GM21576 (cell line): ENCODE results near the gene CRTAC1.

Experiments
- ATAC-seq: cut with Tn5 transposase; IDR thresholded peaks from one replicate; pipeline ENCODE4 v1.9.1; 2021; ENCODE audit warnings: mild to moderate bottlenecking, moderate library complexity; ENCODE audit not compliant: unreplicated experiment

CRTAC1 gene

DNA sequence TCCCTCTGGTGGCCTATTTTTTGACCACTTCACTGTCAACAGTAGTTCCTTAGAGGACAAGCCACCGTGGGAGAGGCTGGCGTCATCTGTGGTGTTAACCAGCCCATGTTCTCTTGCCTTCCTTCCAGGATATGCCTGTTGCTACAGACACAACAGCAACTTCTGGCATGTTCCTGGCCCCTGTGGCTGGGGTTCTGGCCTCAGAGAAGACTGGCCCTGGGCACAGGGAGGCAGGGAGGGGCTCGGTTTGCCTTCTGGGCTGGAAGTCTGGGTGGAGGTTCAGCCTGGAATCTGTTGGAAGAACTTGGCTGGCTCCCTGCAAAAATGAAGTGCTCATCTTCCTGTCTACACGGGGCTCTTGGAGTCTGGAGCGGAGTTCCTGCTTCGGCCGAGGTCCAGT, 155.0 kb downstream of the CRTAC1 start:
- ATAC-seq = no peak

DNA sequence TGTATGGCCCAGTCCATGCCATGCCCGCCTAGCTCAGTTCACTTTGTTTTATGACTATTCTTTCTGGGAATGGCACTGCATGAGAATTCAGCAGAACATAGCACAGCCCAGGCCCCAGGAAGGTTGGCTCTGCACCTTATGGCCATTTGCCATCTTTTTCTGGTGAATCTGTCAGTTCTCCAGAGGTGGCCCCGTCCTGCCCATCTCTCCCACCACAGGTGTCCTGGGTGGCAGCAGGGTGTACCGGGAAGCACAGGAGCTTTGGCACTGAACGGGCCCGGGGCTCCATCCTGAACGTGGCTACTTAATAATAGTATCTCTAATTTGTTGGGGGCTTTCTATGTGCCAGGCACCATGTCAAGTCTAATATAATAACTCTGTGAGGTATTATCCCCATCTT, 156.1 kb downstream of the CRTAC1 start:
- no peak for ATAC-seq

DNA sequence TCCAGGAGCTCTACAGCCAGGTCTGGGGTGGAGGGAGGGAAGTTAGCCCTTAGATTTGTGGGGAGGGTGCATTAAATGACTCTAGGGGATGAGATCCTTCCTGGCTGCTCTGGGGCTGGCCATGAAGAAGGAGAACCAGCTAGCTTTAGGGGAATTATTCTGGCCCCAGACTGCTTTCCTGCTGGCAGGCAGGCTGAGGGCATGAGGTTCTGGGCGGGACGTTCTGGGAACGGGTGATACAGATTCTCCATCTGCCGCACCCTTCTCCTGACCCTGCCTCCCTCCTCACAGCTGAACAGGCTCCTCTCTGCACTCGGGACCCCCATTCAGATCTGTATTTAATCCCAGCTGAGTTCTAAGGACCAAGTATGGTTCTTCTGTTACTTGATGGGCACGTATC, 156.9 kb downstream of the CRTAC1 start:
- ATAC-seq = no peak

DNA sequence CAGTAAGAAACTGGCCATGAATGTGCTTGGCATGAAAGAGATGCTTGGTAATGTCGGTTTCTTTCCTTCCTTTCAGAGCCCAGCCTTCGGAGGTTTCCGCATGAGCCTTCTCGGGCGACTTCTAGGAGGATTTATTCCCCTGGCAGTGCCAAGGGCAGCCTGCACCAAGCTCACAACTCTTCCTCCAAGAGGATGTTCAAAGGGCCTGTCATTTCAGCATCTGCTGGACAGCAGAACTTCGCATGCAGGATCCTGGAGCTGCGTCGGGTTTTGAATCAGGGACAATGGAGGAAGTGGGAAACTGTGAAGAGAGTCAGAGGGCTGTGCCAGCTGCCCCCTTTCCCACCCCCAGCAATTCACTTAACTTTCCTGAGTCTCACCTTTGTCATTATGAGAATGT, 159.4 kb downstream of the CRTAC1 start:
- ATAC-seq = no peak

DNA sequence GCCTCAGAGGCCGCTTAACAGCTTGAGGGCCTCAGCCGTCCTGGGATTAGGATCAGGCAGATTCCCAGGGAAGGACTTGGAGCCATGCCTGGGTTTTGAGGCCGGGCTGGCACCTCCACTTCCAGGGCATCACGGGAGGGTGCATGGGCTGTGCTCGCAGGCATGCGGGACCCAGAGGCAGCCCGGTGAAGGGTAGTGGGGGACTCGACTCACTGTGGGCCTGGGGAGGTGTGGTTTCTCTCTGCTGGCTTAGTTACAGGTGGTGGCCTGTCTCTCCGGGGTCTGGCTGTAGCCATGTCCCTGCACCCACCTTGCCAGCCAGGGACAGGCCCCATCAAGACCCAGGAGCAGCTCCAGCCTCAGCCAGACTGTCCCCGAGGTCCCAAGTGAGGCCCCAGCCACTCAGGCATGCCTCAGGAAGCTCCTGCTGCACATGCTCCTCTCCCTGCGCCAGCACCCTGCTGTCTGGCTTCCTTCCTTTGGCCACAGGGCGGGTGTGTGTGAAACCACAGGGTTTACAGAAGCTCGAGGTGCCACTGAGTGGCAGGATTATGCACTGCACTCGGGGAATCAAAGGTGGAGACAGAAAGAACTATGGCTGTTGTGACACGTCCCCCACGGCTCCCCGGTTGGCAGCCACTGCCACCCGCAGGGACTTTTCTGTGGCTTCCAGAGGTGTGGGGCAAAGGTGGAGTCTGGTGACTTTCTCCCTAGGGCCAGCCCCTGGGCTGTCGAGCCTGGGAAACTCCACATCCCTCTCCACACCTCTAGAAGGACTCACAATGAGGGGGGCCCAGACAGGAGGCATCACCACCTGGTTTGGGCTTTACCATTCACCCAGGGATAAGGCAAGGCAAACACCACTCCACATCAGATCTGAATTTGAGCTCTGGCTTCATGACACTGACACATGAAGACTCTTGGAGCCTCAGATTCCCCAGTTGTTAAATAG, 161.1 kb downstream of the CRTAC1 start:
- peak; percentile 92 for ATAC-seq

DNA sequence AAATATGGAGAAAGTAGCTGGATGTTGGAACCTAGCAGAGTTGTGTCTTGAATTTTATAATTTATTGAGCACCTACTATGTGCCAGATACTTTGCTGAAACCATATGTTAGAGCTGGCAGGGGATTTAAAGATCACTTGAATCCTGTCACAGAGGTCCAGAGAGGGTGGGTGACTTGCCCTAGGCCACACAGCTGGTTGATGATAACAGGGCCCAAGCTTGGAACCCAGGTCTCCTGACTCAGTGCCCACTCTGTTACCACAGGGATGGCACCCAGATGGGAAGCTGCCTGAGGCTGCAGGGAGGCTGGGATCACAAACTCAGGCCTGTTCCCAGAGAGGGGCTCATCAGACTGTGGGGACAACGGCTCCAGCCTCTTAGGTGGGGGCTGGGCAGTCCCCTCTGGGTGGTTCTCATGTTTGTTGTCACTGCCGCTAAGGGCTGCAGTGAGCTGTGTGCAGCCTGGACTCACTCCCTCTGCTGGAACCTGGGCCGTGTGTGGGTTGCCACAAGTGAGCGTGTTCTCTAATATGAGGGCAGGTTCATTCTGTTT, 162.2 kb downstream of the CRTAC1 start:
- ATAC-seq = no peak

DNA sequence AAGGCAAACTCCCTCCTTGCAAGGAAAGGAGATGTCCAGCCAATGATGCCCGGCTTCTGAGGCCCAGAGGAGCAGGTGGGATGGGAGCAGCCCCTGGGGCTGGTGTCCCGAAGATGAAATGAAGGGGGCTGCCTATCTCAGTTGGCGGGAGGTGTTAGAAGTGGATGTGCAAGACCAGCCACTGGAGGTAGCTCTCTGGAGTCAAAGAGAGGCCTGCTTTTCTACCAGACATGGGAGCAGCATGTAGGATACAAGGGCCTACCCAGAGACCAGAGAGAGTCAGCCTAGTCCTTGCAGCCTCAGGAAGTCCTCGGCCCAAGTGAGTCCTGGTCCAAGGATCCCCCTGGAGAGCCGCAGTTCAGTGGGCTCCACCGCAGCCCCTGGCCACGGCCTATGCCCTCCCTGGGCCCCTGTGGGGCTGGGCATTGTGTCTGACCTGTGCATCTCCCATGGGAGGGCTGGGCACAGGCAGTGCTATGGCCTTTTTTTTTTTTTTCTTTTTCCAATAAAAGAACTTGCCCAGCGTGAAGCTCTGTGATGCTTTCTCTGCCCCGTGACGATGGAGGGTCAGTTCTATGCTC, 163.1 kb downstream of the CRTAC1 start:
- ATAC-seq = no peak

DNA sequence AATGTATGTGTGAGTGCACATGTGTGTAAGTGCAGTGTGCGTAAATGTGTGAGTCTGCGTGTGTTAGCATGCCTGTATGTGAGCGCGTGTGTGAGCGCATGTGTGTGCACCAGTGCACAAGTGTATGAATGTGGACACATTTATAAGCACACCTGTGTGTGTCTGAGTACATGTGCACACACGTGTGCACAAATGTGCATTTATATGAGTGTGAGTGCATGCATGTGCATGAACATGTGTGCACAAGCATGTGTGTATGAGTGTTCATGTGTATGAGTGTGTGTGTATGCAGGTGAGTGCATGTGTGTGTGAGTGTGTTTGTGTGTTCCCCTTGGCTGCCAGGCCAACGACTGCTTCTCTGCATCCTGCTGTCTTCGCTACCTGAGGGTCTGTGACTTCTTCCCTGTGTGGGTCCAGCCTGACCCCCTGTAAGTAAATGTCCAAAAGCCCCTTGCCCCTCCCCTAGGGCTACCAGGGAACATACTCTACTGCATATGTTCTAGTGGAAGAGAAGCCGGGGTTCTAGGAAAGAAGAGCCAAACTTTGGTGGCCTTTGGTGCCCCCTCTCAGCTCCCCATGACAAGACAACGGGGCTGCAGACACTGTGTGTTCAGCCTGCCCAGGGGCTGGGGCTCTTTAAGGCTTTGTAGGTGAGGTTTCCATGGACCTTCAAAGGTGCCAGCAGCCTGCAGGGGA, 163.7 kb downstream of the CRTAC1 start:
- no peak for ATAC-seq

DNA sequence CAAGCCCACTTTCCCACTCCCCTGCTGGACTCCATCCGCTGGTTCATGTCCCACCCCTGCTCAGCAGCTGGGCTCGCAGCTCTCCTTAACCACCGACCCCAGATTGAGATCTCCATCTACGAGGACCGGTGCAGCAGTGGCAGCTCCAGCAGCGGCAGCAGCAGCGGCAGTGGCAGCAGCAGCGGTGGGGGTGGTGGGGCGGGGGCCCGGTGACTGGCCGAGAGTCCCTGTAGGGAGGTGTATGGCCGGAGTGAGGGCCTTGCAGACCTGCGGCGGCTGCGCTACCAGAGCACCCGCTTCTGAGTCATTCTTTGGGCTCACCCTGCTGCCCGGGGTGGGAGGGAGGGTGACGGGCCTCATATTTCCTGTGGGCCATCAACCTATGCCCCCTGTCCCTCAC, 164.9 kb downstream of the CRTAC1 start:
- ATAC-seq = no peak

DNA sequence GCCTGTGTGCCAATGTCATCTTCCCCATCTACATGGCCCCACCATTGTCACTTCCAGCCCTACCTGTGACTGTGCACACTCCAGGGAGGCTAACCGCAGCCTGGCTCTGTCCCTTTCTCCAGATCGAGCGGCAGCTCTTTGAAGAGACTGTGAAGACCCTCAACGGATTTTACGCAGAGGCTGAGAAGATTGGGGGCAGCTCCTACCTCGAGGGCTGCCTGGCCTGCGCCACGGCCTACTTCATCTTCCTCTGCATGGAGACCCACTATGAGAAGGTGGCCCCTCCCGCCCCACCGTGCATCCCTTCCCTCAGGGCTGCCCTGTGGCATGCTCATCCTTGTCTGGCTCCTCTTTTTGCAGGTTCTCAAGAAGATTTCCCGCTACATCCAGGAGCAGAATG, 166.6 kb downstream of the CRTAC1 start:
- ATAC-seq = no peak

DNA sequence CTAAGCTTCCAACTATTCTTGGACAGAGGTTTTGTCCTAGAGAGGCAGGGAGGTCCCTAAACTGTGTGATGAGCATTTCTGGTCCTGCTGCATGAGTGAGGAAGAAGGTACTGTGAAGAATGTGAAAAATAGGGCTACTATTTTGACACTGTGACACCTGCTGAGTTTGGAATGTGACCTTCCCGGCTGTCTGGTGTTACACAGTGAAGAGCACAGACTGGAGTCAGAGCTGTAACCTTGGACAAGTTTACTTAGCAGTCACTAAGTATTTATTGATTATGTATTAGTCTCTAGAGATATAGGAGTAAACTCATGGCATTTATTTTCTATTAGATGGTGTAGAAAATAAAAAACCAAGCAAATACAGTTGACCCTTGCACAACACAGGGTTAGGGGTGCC, 168.5 kb downstream of the CRTAC1 start:
- no peak for ATAC-seq

DNA sequence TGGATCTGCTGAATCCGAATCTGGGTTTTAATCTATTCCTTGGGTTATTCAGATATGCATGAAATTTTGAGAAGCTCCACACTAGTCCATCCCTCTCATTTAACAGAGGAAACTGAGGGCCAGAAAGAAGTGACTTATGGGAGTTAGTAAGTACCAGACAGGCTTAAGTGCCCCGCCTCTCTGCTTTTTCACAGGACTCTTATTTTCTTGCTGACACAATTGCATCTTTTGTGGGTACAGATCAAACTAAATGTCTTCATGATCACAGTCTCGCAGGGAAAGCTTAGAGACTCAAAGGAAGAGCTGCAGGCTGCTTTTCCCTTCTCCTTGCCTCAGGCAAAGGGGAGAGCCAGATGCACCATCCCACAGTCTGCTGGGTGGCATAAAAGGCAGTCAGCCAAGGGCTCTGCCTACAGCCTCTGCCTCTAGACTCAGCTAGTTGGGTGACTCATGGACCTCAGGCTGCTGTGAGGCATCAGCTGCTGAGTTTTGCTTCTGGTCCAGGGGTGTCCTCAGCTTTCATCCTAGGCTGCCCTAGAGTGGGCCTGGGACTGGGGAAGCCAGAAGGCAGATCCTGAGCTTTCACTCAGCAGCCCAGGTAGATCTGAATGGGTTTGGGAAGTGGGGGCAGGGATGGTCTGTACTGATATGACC, 169.2 kb downstream of the CRTAC1 start:
- ATAC-seq = no peak

DNA sequence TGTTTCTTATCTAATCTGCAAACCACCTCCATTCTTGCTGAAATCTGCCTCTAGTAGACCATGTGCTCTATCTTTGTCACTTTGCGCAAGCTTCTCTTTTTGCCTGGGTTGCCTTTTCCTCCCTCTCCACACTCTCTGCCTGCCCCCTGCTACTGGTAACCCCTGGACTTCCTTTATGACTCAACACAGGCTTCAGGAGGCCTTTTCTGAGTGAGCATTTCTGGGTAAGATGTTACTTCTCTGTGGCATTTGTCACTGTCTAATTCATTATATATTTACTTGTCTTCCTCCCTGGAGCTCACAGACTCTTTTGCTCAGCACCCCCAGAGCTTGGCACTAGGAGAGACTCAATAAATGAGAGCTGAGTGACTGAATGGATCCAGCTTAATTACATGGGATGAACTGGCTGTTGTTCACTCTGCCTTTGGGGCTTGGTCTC, 172.4 kb downstream of the CRTAC1 start:
- no peak for ATAC-seq

DNA sequence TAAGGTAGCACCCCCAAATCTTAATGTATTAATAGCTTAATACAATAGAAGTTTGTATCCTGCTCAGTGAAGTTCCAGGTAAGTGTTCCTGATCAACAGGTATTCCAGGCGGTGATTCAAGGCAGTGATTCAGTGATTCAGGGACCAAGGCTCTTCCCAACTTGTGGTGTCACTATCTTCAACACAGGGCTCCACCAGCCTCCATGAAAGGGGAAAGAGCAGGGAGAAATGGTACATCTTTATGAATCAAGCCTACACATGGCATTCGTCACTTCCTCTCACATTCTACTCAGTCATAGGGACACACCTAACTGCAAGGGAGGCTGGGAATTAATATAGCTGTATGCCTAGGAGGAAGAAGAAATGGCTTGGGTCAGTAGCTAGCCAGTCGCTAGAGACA, 175.7 kb downstream of the CRTAC1 start:
- no peak for ATAC-seq

DNA sequence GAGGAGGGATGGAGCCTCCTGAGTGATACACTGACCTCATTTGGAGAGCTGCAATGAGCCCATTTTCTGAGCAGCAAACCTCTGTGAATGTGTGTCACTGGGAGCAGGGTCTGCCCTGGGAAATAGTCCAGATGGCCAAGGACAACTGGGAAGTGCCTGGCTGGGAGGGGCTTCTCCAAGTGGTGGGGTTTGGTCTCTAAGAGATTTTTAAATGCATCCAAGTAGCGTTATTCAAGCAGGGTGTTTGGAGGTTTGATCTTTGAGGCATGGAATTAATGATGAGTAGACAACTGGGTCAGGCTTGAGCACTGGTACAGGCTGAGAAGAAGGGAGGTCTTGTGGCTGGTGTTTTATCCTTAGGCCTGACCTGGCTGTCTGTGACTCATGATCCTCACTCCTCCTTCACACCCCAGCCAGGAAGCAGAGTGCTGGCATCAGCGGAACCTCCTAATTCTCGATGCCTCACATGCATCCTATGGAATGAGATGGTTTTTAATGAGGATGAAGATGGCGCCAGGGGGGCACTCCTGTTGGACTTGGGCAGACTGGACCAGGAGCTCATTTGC, 177.5 kb downstream of the CRTAC1 start:
- no peak for ATAC-seq

DNA sequence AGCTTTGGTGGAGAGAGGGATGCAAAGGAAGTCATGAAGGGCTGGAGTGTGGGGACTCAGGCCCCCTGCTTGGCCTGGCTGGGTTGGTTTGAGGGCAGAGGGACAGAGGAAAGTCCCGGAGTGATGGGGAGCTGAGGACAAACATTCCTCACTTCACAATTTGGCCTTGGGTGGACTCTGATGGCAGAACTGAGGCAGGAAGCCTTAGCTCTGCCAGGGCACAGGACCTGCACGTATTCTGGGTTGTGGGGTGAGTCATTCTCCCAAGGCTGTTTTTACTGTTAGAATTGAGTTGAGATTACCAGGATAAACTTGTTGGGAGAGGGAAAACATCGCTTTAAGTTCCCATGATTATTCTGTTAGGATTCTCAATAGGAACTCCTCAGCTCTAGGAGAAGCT, 178.1 kb downstream of the CRTAC1 start:
- ATAC-seq = no peak

DNA sequence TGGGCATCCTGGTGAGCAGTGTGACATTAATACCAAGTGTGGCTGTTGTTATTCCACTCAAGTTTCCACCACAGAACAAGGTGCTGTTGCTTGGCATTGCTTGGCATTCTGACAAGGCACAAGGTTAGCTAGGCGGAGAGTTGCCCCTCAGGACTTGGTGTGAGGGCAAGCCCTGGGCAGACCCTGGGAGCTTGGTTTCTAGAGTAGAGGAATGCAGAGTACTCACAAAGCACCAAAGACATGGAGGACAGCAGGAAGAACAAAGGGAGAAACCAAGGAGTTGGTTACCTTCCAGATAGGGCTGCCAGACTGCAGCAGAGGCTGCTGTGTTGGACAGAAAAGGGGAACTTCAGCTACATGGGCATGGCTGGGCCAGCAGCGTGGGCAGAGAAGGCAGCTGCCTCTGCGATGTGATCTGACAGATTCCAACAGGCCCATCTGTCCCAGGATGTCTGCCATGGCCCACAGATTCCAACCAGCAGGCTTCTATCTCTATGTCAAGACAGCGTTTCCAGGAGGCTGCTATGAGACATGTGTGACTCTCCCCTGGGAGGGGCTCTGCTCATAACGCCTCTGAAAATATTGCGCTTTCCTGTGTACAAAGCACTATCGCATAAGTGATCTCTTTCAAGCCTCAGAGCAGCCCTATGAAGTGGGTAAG, 178.9 kb downstream of the CRTAC1 start:
- no peak for ATAC-seq

DNA sequence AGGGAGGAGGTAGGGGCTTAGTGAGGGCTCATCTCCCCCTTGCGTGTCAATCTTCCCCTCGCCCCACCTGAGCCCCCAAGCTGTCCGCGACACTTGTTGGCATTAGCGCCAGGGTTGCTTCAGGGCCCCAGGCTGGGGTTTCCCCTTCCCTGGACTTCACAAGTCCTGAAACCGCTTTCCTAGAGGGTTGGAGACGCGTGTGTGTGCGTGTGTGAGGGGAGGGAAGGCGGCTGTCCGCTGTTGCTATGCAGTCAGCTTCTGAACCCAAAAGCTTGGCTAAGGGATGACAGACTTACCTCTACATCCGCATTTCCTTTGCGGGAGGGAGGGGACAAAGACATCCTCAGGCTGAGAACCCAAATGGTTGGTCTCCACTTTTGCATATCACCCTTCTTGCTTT, 180.0 kb downstream of the CRTAC1 start:
- no peak for ATAC-seq

DNA sequence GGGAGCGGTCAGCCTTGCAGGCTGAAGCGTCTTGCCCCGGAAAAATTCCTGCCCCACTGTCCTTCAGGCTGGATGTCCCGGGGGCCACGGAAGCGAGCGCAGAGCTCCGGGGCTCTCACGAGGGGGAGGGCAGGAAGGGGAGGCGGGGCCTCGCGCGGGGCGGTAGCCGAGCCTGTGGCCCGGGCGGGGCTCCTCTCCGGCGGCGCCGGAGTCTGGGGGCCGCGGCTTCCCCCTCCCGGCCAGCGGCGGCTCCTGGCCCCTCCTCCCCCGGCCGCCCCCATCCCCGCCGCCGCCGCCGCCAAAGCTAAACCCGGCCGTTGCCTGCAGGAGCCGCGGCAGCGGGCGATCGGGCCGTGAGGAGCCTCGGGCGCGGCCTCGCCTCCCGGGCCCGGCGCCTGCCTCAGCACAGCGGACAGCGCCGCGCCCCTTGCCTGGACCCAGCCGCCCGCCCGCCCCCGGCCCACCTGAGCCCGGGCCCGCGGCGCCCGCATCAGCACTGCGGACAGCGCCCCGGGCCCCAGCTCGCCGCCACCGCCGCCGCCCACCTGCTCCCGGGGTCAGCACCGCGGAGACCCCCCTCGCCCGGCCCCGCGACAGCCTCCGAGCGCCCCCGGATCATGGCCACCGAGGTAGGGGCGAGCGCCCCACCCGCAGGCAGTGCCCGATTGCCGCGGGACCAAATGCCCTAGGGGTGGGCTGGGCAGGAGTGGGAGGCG, 180.6 kb downstream of the CRTAC1 start, which contains the start of gene GOLGA7B:
Gene GOLGA7B, plus strand, starts transcription at position 157 of the 716 bp plus-strand sequence. Its CDS starts 461 bp downstream, at position 618.
- ATAC-seq = no peak
